Tibial nerve (tissue), 4 donors: Measurements from ENCODE around the gene ZNF768. TPM values are rescaled to one million over a fixed set of nuclear protein-coding genes. Genes with fewer than 3 reads are reported as not detected.
A peak's percentile ranks its signal among the peaks of the same experiment; 100 is the strongest.

Source experiments
- DNase-seq, 2 donors: peaks; one replicate each; pipeline ENCODE4 v3.0.0-alpha.2; 2019; ENCODE audit warnings: low spot score in 2 of 2
- H3K27ac ChIP-seq, 4 donors: fragments of 200-600 bp; sonication (generic) in 3 of 4; one replicate each; pipeline ENCODE4 v1.5.1; 2017 to 2019; ENCODE audit warnings: mild to moderate bottlenecking in 1 of 4
- H3K27me3 ChIP-seq, 2 donors: fragments of 200-600 bp; sonication (generic) in 1 of 2; one replicate each; pipeline versions ENCODE4 v1.5.1 to v1.6.0; 2017 to 2019
- H3K36me3 ChIP-seq, 3 donors: fragments of 200-600 bp; sonication (generic); one replicate each; pipeline ENCODE4 v1.5.1; 2018 to 2019
- H3K4me1 ChIP-seq, 4 donors: fragments of 200-600 bp; sonication (generic) in 3 of 4; one replicate each; pipeline ENCODE4 v1.5.1; 2017 to 2019
- H3K4me3 ChIP-seq, 4 donors: fragments of 200-600 bp; sonication (generic) in 3 of 4; one replicate each; pipeline ENCODE4 v1.5.1; 2017 to 2019; ENCODE audit warnings: mild to moderate bottlenecking in 1 of 4, moderate library complexity in 1 of 4
- H3K9me3 ChIP-seq, 4 donors: fragments of 200-600 bp; sonication (generic) in 3 of 4; one replicate each; pipeline ENCODE4 v1.5.1; 2017 to 2019
- CTCF ChIP-seq, 5 experiments: fragments of 200-600 bp in 3 of 5; fragments of 450-650 bp in 2 of 5; sonication (generic) in 3 of 5; IDR thresholded peaks; one replicate each; pipeline ENCODE4 v1.5.1; 2016 to 2019; ENCODE audit warnings: antibody characterized with exemption in 5 of 5, mild to moderate bottlenecking in 3 of 5, moderate library complexity in 2 of 5
- EP300 ChIP-seq, 2 donors: sonication (generic); formaldehyde crosslinking; IDR thresholded peaks; one replicate each; pipeline ENCODE4 v1.6.1; 2017; ENCODE audit warnings: antibody characterized with exemption in 2 of 2, mild to moderate bottlenecking in 1 of 2
- POLR2A ChIP-seq, 2 donors: fragments of 450-650 bp; IDR thresholded peaks; one replicate each; pipeline ENCODE4 v1.6.1; 2017; ENCODE audit warnings: antibody characterized with exemption in 2 of 2, mild to moderate bottlenecking in 2 of 2, moderate library complexity in 2 of 2
- WGBS, 2 donors: methylation state at CpG; one replicate each; pipeline ENCODE4 v1.1.5; 2018; 5-methylcytosine and 5-hydroxymethylcytosine counted together
- total RNA-seq, 4 donors: library from RNA; depleted of rRNA; stranded (reverse); fragments of >200 nt; gene quantifications; one replicate each; pipeline ENCODE4 v1.1.0, GENCODE V29; 2016

The ZNF768 gene
- total RNA-seq, 4 donors from 2014 or later = 22.8 to 40.2 (median 31.8) TPM

- H3K27me3 ChIP-seq = no peaks in the 10 kb centered on the region
- peaks cover 0 to 33% (median 15%) of the 10 kb centered on the region in 4 donors for H3K4me1 ChIP-seq
- DNase-seq = no peak
- peak overlapping the region; percentile 87 to 97 (median 94) for H3K27ac ChIP-seq
- WGBS, 2 donors = 27 to 28% methylated on average over 14 to 16 of the region's 29 CpGs
- peaks cover 0 to 36% (median 7%) of the 10 kb centered on the region in 3 donors for H3K36me3 ChIP-seq
- H3K4me3 ChIP-seq = peak overlapping the region; percentile 57 to 86 (median 71)
- TF ChIP-seq CTCF (IDR thresholded peaks at IDR 0.05) (no peak), POLR2A (IDR thresholded peaks at IDR 0.05) (no peak)
- no peaks in the 10 kb centered on the region for H3K9me3 ChIP-seq
These were observed 7.5 kb upstream of the ZNF768 start for GRCh38 chr16:30533748-30534367.

GRCh38 chr16:30533146-30533522 lies 6.8 kb upstream of the ZNF768 start:
- no peaks in the 10 kb centered on the region for H3K9me3 ChIP-seq
- H3K36me3 ChIP-seq = peaks cover 0 to 36% (median 7%) of the 10 kb centered on the region in 3 donors
- no peak overlapping the region for H3K27ac ChIP-seq
- no peak for DNase-seq
- TF ChIP-seq POLR2A (IDR thresholded peaks at IDR 0.05) (no peak), CTCF (IDR thresholded peaks at IDR 0.05) (no peak), EP300 (IDR thresholded peaks at IDR 0.05) (no peak)
- H3K4me1 ChIP-seq = peaks cover 0 to 39% (median 17%) of the 10 kb centered on the region in 4 donors
- H3K27me3 ChIP-seq = no peaks in the 10 kb centered on the region
- peak overlapping the region in 1 of 4 donors; percentile 86 for H3K4me3 ChIP-seq
- 62 to 72% methylated on average over 9 to 11 of the region's 11 CpGs for WGBS, 2 donors

GRCh38 chr16:30532285-30533145 lies 6.1 kb upstream of the ZNF768 start:
- Histone ChIP-seq H3K36me3 (peaks cover 0 to 36% (median 7%) of the 10 kb centered on the region in 3 donors), H3K4me1 (peaks cover 0 to 45% (median 23%) of the 10 kb centered on the region in 4 donors), H3K9me3 (no peaks in the 10 kb centered on the region), H3K4me3 (no peak overlapping the region), H3K27me3 (no peaks in the 10 kb centered on the region), H3K27ac (no peak overlapping the region)
- no peak for DNase-seq
- WGBS, 2 donors = 95 to 97% methylated on average over 50 to 57 of the region's 57 CpGs
- no peak for TF ChIP-seq POLR2A (IDR thresholded peaks at IDR 0.05)
- no peak for TF ChIP-seq CTCF (IDR thresholded peaks at IDR 0.05)
- TF ChIP-seq EP300 (IDR thresholded peaks at IDR 0.05) = no peak

- no peaks in the 10 kb centered on the region for H3K27me3 ChIP-seq
- peaks cover 0 to 45% (median 17%) of the 10 kb centered on the region in 4 donors for H3K4me1 ChIP-seq
- no peak overlapping the region for H3K27ac ChIP-seq
- H3K4me3 ChIP-seq = no peak overlapping the region
- TF ChIP-seq EP300 (IDR thresholded peaks at IDR 0.05) (no peak), CTCF (IDR thresholded peaks at IDR 0.05) (no peak), POLR2A (IDR thresholded peaks at IDR 0.05) (no peak)
- no peak for DNase-seq
- WGBS, 2 donors = 80 to 81% methylated on average over 13 of the region's 13 CpGs
- H3K9me3 ChIP-seq = no peaks in the 10 kb centered on the region
- peaks cover 0 to 36% (median 7%) of the 10 kb centered on the region in 3 donors for H3K36me3 ChIP-seq
These were observed 4.0 kb upstream of the ZNF768 start for GRCh38 chr16:30530163-30531037.
